Smooth muscle cell (in vitro differentiated cells): Measurements from ENCODE around the gene PRF1. TPM values are rescaled to one million over a fixed set of nuclear protein-coding genes. Genes with fewer than 3 reads are reported as not detected.

ENCODE experiments used
- DNase-seq: peaks from one replicate; lab custom pipeline; 2025; ENCODE audit not compliant: unreplicated experiment; lab: John Stamatoyannopoulos, UW
- H2AFZ ChIP-seq: fragments of 200-600 bp; sonication (generic); 2 replicates; pipeline ENCODE4 v1.6.0; 2016; ENCODE audit warnings: antibody characterized with exemption, low read depth, mild to moderate bottlenecking
- H3F3A ChIP-seq: fragments of 200-600 bp; sonication (generic); 2 replicates; pipeline ENCODE4 v1.6.0; 2017; ENCODE audit warnings: antibody characterized with exemption, low read depth
- H3K27ac ChIP-seq: fragments of 200-600 bp; sonication (generic); 2 replicates; pipeline ENCODE4 v1.5.1; 2016; ENCODE audit warnings: low read depth, mild to moderate bottlenecking
- H3K27me3 ChIP-seq: fragments of 200-600 bp; sonication (generic); 2 replicates; pipeline ENCODE4 v1.6.1; 2016; ENCODE audit warnings: low read depth, mild to moderate bottlenecking
- H3K36me3 ChIP-seq: fragments of 200-600 bp; sonication (generic); 2 replicates; pipeline ENCODE4 v1.5.1; 2016; ENCODE audit warnings: low read depth
- H3K4me1 ChIP-seq: fragments of 200-600 bp; sonication (generic); 2 replicates; pipeline ENCODE4 v1.5.1; 2016; ENCODE audit warnings: low read depth
- H3K4me2 ChIP-seq: fragments of 200-600 bp; sonication (generic); 2 replicates; pipeline ENCODE4 v1.6.0; 2016; ENCODE audit warnings: mild to moderate bottlenecking
- H3K4me3 ChIP-seq: fragments of 200-600 bp; sonication (generic); 2 replicates; pipeline ENCODE4 v1.5.1; 2016; ENCODE audit warnings: mild to moderate bottlenecking
- H3K79me2 ChIP-seq: fragments of 200-600 bp; sonication (generic); 2 replicates; pipeline ENCODE4 v1.6.0; 2016; ENCODE audit warnings: low read depth, mild to moderate bottlenecking
- H3K9ac ChIP-seq: fragments of 200-600 bp; sonication (generic); 2 replicates; pipeline ENCODE4 v1.6.0; 2016; ENCODE audit warnings: low read depth
- H3K9me3 ChIP-seq: fragments of 200-600 bp; sonication (generic); replicated peaks from 2 replicates; pipeline ENCODE4 v1.5.1; 2016; ENCODE audit warnings: low read depth
- H4K20me1 ChIP-seq: fragments of 200-600 bp; sonication (generic); 2 replicates; pipeline ENCODE4 v1.6.0; 2016; ENCODE audit warnings: low read depth
- WGBS: methylation state at CpG from one replicate; pipeline ENCODE4 v1.1.7; 2016; ENCODE audit warnings: low lambda C conversion rate; 5-methylcytosine and 5-hydroxymethylcytosine counted together
- polyA plus RNA-seq: library from polyadenylated mRNA; unstranded; fragments of >200 nt; fragmentation: Nextera tagmentation; extraction: Ambion mirVana; gene quantifications from 2 replicates; pipeline ENCODE4 v1.2.1, GENCODE V29; 2016
- total RNA-seq: library from RNA; depleted of rRNA; stranded (reverse); fragments of >200 nt; gene quantifications from 2 replicates; pipeline ENCODE4 v1.2.3, GENCODE V29; 2014
- TF ChIP-seq, protein P1 (sequence below): fragments of 200-600 bp; sonication (generic); IDR thresholded peaks from 2 replicates; pipeline ENCODE4 v1.5.1; 2017; ENCODE audit warnings: borderline replicate concordance, mild to moderate bottlenecking, antibody characterized with exemption; ENCODE audit not compliant: insufficient read depth, poor library complexity, severe bottlenecking

The PRF1 gene
- total and polyA plus RNA-seq, 2 experiments from 2014 or later = not detected

DNA sequence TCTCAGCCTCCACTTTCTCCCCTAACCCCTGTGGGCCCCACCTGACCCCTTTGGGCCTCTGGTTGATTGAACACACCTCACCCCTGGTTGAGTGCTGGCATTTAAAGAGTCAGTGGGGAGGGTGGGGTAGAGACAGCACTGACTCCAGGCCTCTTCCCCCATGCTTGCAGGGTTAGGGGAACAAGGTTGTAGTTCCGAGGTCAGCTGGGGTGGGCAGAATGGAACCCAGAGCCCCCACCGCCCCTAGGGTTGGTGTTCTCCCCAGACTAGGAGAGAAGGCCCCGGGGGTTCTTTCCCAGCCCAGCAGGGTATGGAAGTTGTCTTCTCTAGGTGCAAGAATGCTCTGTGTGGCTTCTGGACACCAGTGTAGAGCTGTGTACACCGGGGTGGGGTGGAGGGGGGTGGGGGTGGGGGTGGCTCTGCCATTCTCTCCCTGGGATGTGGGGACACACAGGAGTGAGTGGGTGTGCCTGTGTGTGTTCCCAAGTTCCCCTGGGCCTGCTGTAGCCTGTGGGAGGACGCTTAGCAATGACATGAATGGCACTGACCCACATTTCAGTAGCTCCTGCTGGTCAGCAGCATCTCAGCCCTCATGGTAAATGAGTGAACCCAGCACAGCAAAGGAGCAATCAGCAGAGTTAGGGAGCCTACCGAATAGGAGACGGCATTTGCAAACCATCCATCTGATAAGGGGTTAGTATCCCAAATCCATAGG lies 33.6 kb downstream of the PRF1 start:
- TF ChIP-seq, protein P1, sequence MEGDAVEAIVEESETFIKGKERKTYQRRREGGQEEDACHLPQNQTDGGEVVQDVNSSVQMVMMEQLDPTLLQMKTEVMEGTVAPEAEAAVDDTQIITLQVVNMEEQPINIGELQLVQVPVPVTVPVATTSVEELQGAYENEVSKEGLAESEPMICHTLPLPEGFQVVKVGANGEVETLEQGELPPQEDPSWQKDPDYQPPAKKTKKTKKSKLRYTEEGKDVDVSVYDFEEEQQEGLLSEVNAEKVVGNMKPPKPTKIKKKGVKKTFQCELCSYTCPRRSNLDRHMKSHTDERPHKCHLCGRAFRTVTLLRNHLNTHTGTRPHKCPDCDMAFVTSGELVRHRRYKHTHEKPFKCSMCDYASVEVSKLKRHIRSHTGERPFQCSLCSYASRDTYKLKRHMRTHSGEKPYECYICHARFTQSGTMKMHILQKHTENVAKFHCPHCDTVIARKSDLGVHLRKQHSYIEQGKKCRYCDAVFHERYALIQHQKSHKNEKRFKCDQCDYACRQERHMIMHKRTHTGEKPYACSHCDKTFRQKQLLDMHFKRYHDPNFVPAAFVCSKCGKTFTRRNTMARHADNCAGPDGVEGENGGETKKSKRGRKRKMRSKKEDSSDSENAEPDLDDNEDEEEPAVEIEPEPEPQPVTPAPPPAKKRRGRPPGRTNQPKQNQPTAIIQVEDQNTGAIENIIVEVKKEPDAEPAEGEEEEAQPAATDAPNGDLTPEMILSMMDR = no peak
- H3K27me3 ChIP-seq = no peaks in the 10 kb centered on the region
- no peak overlapping the region for H3K4me2 ChIP-seq
- no peaks in the 10 kb centered on the region for H3K9me3 ChIP-seq
- no peaks in the 10 kb centered on the region for H3K4me1 ChIP-seq
- DNase-seq = no peak
- H3F3A ChIP-seq = no peaks in the 10 kb centered on the region
- no peak overlapping the region for H3K27ac ChIP-seq
- no peak overlapping the region for H3K4me3 ChIP-seq
- WGBS = 88% methylated on average over 7 of the region's 7 CpGs
- H3K9ac ChIP-seq = no peak overlapping the region
- no peak overlapping the region for H2AFZ ChIP-seq
- no peaks in the 10 kb centered on the region for H3K36me3 ChIP-seq
- H3K79me2 ChIP-seq = no peaks in the 10 kb centered on the region
- H4K20me1 ChIP-seq = no peaks in the 10 kb centered on the region

DNA sequence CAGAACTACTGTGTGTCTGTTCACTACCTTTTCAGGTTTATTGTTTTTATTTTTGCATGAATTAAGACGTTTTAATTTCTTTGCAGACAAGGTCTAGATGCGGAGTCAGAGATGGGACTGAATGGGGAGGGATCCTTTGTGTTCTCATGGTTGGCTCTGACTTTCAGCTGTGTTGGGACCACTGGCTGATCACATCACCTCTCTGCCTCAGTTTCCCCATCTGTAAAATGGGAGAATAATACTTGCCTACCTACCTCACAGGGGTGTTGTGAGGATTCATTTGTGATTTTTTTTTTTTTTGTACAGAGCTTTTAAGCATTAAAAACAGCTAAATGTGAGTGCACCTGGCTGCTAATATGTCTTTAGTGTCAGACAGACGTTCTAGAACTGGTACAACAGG lies 34.4 kb downstream of the PRF1 start:
- TF ChIP-seq, protein P1 = no peak
- Histone ChIP-seq H3K79me2 (no peaks in the 10 kb centered on the region), H2AFZ (no peak overlapping the region), H3K4me1 (no peaks in the 10 kb centered on the region), H3K27ac (no peak overlapping the region), H3K9me3 (no peaks in the 10 kb centered on the region), H3K9ac (no peak overlapping the region), H3K4me2 (no peak overlapping the region), H3F3A (no peaks in the 10 kb centered on the region), H3K36me3 (no peaks in the 10 kb centered on the region), H4K20me1 (no peaks in the 10 kb centered on the region), H3K27me3 (no peaks in the 10 kb centered on the region), H3K4me3 (no peak overlapping the region)
- DNase-seq = no peak
- WGBS = 97% methylated on average over 3 of the region's 3 CpGs

DNA sequence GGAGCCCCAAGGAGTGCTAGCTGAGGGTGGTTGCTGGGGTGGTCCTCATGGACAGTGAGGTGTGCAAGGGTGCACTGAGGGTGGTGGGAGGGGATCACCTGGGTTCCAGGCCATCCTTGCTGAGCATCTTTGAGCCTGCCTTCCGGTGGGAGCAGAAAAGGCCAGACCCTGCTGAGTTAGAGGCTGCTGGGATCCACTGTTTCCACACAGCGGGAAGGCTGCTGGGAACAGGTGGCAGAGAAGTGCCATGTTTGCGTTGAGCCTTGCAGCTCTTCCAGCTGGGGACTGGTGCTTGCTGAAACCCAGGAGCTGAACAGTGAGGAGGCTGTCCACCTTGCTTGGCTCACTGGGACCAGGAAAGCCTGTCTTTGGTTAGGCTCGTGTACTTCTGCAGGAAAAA lies 34.9 kb downstream of the PRF1 start:
- Histone ChIP-seq H3K9ac (no peak overlapping the region), H3K27me3 (no peaks in the 10 kb centered on the region), H2AFZ (no peak overlapping the region), H3K9me3 (no peaks in the 10 kb centered on the region), H3K4me1 (no peaks in the 10 kb centered on the region), H4K20me1 (no peaks in the 10 kb centered on the region), H3F3A (no peaks in the 10 kb centered on the region), H3K36me3 (no peaks in the 10 kb centered on the region), H3K79me2 (no peaks in the 10 kb centered on the region), H3K27ac (no peak overlapping the region), H3K4me3 (no peak overlapping the region), H3K4me2 (no peak overlapping the region)
- TF ChIP-seq, protein P1 = no peak
- no peak for DNase-seq
- 94% methylated on average over 4 of the region's 4 CpGs for WGBS
